ENCODE data around the gene PSMF1. TPM values are rescaled to one million over a fixed set of nuclear protein-coding genes. Genes with fewer than 3 reads are reported as not detected.

The PSMF1 gene
- total and polyA plus RNA-seq, 9 of the 15 experiments (the other 6 are each of a cell fraction or from before 2014, with no cell fraction given), result 8.5 to 192 (median 33.2) TPM

- Histone ChIP-seq H3K27ac (ENCODE audit: extremely low read depth, low read depth, low read length) (no peak within 1 kb of the TSS), H3K4me3 (no peak within 1 kb of the TSS), H4K20me1 (replicated peaks; ENCODE audit: control insufficient read depth, insufficient read depth, low read length) (no peaks in the 10 kb centered on the region), H3K9me3 (replicated peaks; ENCODE audit: control insufficient read depth, insufficient read depth, low read depth, low read length) (no peaks in the 10 kb centered on the region), H3K27me3 (ENCODE audit: control insufficient read depth in 2 of 2, insufficient read depth in 2 of 2, low read length in 2 of 2) (no peaks in the 10 kb centered on the region), H3K4me2 (ENCODE audit: insufficient read depth, low read length) (no peak within 1 kb of the TSS), H3K9ac (ENCODE audit: insufficient read depth in 1 of 2, low read depth in 2 of 2, low read length in 2 of 2) (no peak within 1 kb of the TSS; a peak in 1 of 4 replicates), H3K36me3 (ENCODE audit: control insufficient read depth, insufficient read depth, low read length) (no peaks in the 10 kb centered on the region), H3K79me2 (ENCODE audit: control insufficient read depth, insufficient read depth, low read length) (no peaks in the 10 kb centered on the region), H2AFZ (ENCODE audit: low read depth, low read length) (0 out of 2 replicates have a peak within 1 kb of the TSS, but pooled peaks have one; percentile 31), H3K4me1 (replicated peaks in 1 of 2; ENCODE audit: control insufficient read depth in 2 of 2, insufficient read depth in 2 of 2, low read length in 2 of 2) (peaks cover 4% of the 10 kb centered on the region in 2 experiments; a peak in 2 of 5 replicates), H3K9me1 (ENCODE audit: control insufficient read depth, insufficient read depth, low read length) (no peaks in the 10 kb centered on the region)
- WGBS (ENCODE audit: insufficient coverage, low coverage, missing lambda C conversion rate), result 35% methylated on average over 4 of the region's 5 CpGs
- no peak for TF ChIP-seq ZBTB26 (CRISPR knock-in tag; IDR thresholded peaks at IDR 0.05)
- 0 out of 2 replicates have a peak, but pooled peaks have one; percentile 15 for TF ChIP-seq USF2 (CRISPR knock-in tag; IDR thresholded peaks at IDR 0.05)
- no peak for TF ChIP-seq ZC3H11A (IDR thresholded peaks at IDR 0.05; ENCODE audit: low read depth, low read length)
- no peak for DNase-seq (ENCODE audit: extremely low read depth in 1 of 4, low spot score in 3 of 4)
- POLR2A ChIA-PET, result interaction anchor here (0.5 to 1.2 kb wide), 3 partner anchors 8 to 27 kb away, joined by 3 read pairs; no protein-coding TSS in a partner anchor
- intact Hi-C loops (cut with micrococcal nuclease), result no loop called here
- in situ Hi-C loops (cut with MboI), result no loop called here
- BruUV-seq (replicated peaks), result no TSS peak
- FAIRE-seq, result no peak
- ATAC-seq, result no peak
- CTCF ChIA-PET (ENCODE audit: low intra/inter-chr PET ratio), result no interaction called here
These were observed 84.5 kb downstream of the PSMF1 start, which contains the start of gene C20orf202 for GRCh38 chr20:1202762-1203504. Gene C20orf202, plus strand, starts transcription at chr20:1203454. Its CDS starts 132 bp downstream, at chr20:1203586.
